ENCODE measurements around the gene FPR1. TPM values are rescaled to one million over a fixed set of nuclear protein-coding genes. Genes with fewer than 3 reads are reported as not detected.

Gene FPR1
- 2.3 and 2.4 TPM in 2 replicates for total RNA-seq (2012; rRNA removed)

- no peaks in the 10 kb centered on the region for H3K36me3 ChIP-seq (ENCODE audit: insufficient read depth, low read length)
- H3K4me2 ChIP-seq (ENCODE audit: low read length) = no peak within 1 kb of the TSS
- peaks cover 5% of the 10 kb centered on the region for H3K4me1 ChIP-seq (ENCODE audit: control insufficient read depth, insufficient read depth, low read length)
- H3K9ac ChIP-seq (ENCODE audit: low read depth, low read length) = no peak within 1 kb of the TSS
- H3K9me3 ChIP-seq (replicated peaks; ENCODE audit: low read length) = no peaks in the 10 kb centered on the region
- no peak within 1 kb of the TSS for H3K4me3 ChIP-seq (ENCODE audit: low read length)
- H3K27me3 ChIP-seq (ENCODE audit: control insufficient read depth, insufficient read depth, low read length) = no peaks in the 10 kb centered on the region
Measured at GRCh38 chr19:51751655-51752054, at the start of gene FPR1. FPR1 (minus strand) TSS chr19:51751878; CDS start chr19:51746994, 4,884 bp downstream.

GRCh38 chr19:51800473-51801244 lies 49.0 kb upstream of the FPR1 start:
- H3K9ac ChIP-seq (ENCODE audit: low read depth, low read length) = no peak overlapping the region
- H3K27me3 ChIP-seq (ENCODE audit: control insufficient read depth, insufficient read depth, low read length) = no peaks in the 10 kb centered on the region
- no peak overlapping the region for H3K4me3 ChIP-seq (ENCODE audit: low read length)
- no peaks in the 10 kb centered on the region for H3K36me3 ChIP-seq (ENCODE audit: insufficient read depth, low read length)
- peaks cover 10% of the 10 kb centered on the region for H3K4me1 ChIP-seq (ENCODE audit: control insufficient read depth, insufficient read depth, low read length)
- no peak overlapping the region for H3K4me2 ChIP-seq (ENCODE audit: low read length)
- no peaks in the 10 kb centered on the region for H3K9me3 ChIP-seq (replicated peaks; ENCODE audit: low read length)

DNA sequence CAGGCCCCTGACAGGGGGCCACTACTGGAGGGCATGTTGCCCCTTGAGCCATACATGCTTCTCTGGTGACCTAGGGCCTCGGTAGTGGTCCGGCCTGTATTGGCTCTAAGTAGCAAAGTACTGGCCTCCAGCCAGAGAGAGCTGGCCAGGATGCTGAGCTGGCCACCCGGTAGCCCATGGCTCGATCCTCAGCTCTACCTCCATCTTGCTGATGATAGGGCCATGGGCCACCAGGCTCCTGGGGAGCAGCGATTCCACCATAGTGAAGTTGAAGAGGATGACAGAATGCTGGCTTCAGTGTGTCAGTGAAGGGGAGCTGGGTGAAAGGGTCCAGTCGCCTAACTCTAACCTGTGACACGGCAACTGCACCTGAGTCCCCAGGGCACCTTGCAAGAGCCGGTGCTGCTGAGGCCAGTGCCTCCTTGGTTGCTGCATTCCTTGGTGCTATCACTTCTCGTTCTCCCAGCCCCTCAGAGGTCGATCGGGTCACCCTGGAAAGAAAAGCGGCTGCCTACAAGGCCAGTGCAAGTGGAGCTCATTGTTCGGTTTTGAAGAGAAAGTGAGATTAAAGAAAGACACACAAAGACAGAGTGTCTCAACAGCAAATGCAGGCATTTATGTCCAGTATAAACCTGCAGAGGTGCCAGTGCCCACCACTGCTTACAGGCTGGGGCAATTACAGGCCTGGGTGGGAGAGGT lies 48.2 kb upstream of the FPR1 start:
- Histone ChIP-seq H3K4me2 (ENCODE audit: low read length) (peak overlapping the region; percentile 70), H3K36me3 (ENCODE audit: insufficient read depth, low read length) (no peaks in the 10 kb centered on the region), H3K27me3 (ENCODE audit: control insufficient read depth, insufficient read depth, low read length) (no peaks in the 10 kb centered on the region), H3K4me1 (ENCODE audit: control insufficient read depth, insufficient read depth, low read length) (peaks cover 10% of the 10 kb centered on the region), H3K9ac (ENCODE audit: low read depth, low read length) (no peak overlapping the region), H3K4me3 (ENCODE audit: low read length) (no peak overlapping the region), H3K9me3 (replicated peaks; ENCODE audit: low read length) (no peaks in the 10 kb centered on the region)

DNA sequence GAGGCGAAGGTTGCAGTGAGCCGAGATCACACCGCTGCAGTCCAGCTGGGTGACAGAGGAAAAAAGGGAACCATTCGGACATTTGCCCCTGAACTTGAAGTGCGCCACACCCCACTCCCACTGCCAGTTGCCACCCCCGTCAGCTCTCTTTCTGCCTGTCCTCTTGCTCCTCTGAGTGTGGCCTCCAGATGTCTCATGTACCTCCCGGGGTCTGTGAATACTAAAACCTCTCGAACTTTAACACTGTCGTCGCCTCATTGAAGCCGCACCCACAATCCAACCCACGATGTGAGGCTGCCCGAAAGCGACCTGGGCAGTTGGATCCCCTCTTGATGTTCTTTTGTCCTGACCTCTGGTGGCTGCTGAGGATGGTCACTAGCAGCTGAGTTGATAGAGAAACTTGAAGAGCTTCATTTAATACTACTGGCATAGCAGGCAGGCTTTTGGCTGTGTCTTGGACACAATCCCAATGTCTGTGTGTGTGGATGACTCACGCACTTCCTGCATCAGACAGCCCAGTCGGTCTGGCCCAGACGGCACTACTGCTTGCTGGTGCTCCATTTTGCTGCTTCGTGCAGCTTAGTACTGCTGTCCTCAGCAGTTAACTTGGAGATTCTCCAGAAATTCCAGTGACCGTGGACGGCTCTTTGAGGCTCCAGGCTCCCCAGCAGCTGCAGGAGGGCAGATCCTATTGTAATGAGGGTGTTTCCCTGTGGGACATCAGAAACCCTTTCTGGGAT lies 47.5 kb upstream of the FPR1 start:
- Histone ChIP-seq H3K9ac (ENCODE audit: low read depth, low read length) (peak overlapping the region; percentile 23), H3K27me3 (ENCODE audit: control insufficient read depth, insufficient read depth, low read length) (no peaks in the 10 kb centered on the region), H3K36me3 (ENCODE audit: insufficient read depth, low read length) (no peaks in the 10 kb centered on the region), H3K4me1 (ENCODE audit: control insufficient read depth, insufficient read depth, low read length) (peaks cover 10% of the 10 kb centered on the region), H3K4me2 (ENCODE audit: low read length) (peak overlapping the region; percentile 70), H3K4me3 (ENCODE audit: low read length) (peak overlapping the region; percentile 25), H3K9me3 (replicated peaks; ENCODE audit: low read length) (no peaks in the 10 kb centered on the region)

DNA sequence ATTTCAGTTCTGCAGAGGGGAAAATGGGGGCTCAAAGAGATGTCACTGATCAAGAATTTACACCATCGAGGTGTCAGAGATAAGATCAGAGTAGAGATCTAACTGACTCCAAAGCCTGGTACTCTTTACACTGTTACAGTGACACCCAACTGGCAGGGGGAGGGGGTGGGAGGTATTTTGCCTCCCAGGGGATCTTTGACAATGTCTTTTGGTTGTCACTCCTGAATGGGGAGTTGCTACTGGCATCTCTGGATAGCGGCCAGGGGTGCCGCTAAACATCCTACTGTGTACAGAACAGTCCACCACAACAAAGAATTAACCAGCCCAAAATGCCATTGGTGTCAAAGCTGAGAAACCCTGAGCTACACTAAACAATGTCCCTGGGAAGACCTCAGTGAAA lies 46.4 kb upstream of the FPR1 start:
- no peak overlapping the region for H3K4me2 ChIP-seq (ENCODE audit: low read length)
- no peaks in the 10 kb centered on the region for H3K9me3 ChIP-seq (replicated peaks; ENCODE audit: low read length)
- H3K36me3 ChIP-seq (ENCODE audit: insufficient read depth, low read length) = no peaks in the 10 kb centered on the region
- H3K9ac ChIP-seq (ENCODE audit: low read depth, low read length) = no peak overlapping the region
- no peak overlapping the region for H3K4me3 ChIP-seq (ENCODE audit: low read length)
- H3K27me3 ChIP-seq (ENCODE audit: control insufficient read depth, insufficient read depth, low read length) = no peaks in the 10 kb centered on the region
- peaks cover 10% of the 10 kb centered on the region for H3K4me1 ChIP-seq (ENCODE audit: control insufficient read depth, insufficient read depth, low read length)

- Histone ChIP-seq H3K27me3 (ENCODE audit: control insufficient read depth, insufficient read depth, low read length) (no peaks in the 10 kb centered on the region), H3K4me3 (ENCODE audit: low read length) (no peak overlapping the region), H3K9me3 (replicated peaks; ENCODE audit: low read length) (no peaks in the 10 kb centered on the region), H3K4me2 (ENCODE audit: low read length) (no peak overlapping the region), H3K36me3 (ENCODE audit: insufficient read depth, low read length) (no peaks in the 10 kb centered on the region), H3K4me1 (ENCODE audit: control insufficient read depth, insufficient read depth, low read length) (peaks cover 10% of the 10 kb centered on the region), H3K9ac (ENCODE audit: low read depth, low read length) (no peak overlapping the region)
Measured at GRCh38 chr19:51797480-51797879, 45.8 kb upstream of the FPR1 start.

- no peak overlapping the region for H3K4me3 ChIP-seq (ENCODE audit: low read length)
- H3K4me1 ChIP-seq (ENCODE audit: control insufficient read depth, insufficient read depth, low read length) = peaks cover 10% of the 10 kb centered on the region
- no peaks in the 10 kb centered on the region for H3K27me3 ChIP-seq (ENCODE audit: control insufficient read depth, insufficient read depth, low read length)
- no peaks in the 10 kb centered on the region for H3K9me3 ChIP-seq (replicated peaks; ENCODE audit: low read length)
- H3K4me2 ChIP-seq (ENCODE audit: low read length) = no peak overlapping the region
- no peak overlapping the region for H3K9ac ChIP-seq (ENCODE audit: low read depth, low read length)
- H3K36me3 ChIP-seq (ENCODE audit: insufficient read depth, low read length) = no peaks in the 10 kb centered on the region
Measured at GRCh38 chr19:51796195-51796679, 44.6 kb upstream of the FPR1 start.

- Histone ChIP-seq H3K4me3 (ENCODE audit: low read length) (no peak within 1 kb of the TSS), H3K9me3 (replicated peaks; ENCODE audit: low read length) (no peaks in the 10 kb centered on the region), H3K4me2 (ENCODE audit: low read length) (no peak within 1 kb of the TSS), H3K9ac (ENCODE audit: low read depth, low read length) (no peak within 1 kb of the TSS), H3K27me3 (ENCODE audit: control insufficient read depth, insufficient read depth, low read length) (no peaks in the 10 kb centered on the region), H3K36me3 (ENCODE audit: insufficient read depth, low read length) (no peaks in the 10 kb centered on the region), H3K4me1 (ENCODE audit: control insufficient read depth, insufficient read depth, low read length) (peaks cover 10% of the 10 kb centered on the region)
Measured at GRCh38 chr19:51794885-51795490, 43.3 kb upstream of the FPR1 start, which contains the start of gene FPR3. FPR3 (plus strand) TSS chr19:51795157; CDS start chr19:51823749, 28,592 bp downstream.

DNA sequence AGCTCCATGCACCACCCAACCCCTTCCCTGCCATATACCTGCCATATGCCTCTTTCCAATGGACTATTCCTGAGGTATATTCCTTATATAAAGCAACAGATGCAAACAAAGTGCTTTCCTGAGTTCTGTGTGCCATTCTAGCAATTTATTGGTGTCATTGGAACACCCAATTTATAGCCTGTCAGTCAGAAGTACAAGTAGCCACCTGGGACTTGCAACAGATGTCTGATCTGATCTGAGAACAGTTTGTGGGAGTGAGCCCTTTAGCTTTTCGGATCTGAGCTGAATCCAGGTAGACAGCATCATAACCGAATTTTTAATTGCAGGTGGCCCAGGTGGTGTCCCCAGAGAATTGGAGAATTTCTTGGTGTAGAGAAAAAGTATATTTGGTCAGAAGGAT lies 42.3 kb upstream of the FPR1 start:
- Histone ChIP-seq H3K4me3 (ENCODE audit: low read length) (no peak overlapping the region), H3K9ac (ENCODE audit: low read depth, low read length) (no peak overlapping the region), H3K9me3 (replicated peaks; ENCODE audit: low read length) (no peaks in the 10 kb centered on the region), H3K4me2 (ENCODE audit: low read length) (no peak overlapping the region), H3K27me3 (ENCODE audit: control insufficient read depth, insufficient read depth, low read length) (no peaks in the 10 kb centered on the region), H3K36me3 (ENCODE audit: insufficient read depth, low read length) (no peaks in the 10 kb centered on the region), H3K4me1 (ENCODE audit: control insufficient read depth, insufficient read depth, low read length) (peaks cover 2% of the 10 kb centered on the region)

DNA sequence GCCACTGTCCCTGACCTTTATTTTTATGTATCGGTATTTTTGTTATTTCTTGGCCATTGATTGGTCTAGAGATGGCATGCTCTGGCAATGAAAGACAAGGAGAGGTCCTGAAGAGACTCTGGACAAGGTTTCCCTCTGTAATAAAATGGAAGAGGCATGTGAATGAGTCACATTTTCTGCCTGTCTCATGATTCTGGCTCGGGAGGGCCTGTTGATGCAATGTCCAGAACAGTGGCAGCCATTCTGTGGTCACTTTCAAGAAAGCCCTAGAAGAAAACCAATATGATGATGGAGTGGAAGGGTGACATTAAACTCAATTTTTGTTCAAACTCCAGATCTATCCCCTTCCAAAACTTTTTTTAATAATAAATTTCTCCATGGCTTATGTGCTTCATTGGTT lies 41.3 kb upstream of the FPR1 start:
- no peak overlapping the region for H3K9ac ChIP-seq (ENCODE audit: low read depth, low read length)
- H3K9me3 ChIP-seq (replicated peaks; ENCODE audit: low read length) = no peaks in the 10 kb centered on the region
- no peak overlapping the region for H3K4me3 ChIP-seq (ENCODE audit: low read length)
- no peaks in the 10 kb centered on the region for H3K4me1 ChIP-seq (ENCODE audit: control insufficient read depth, insufficient read depth, low read length)
- H3K27me3 ChIP-seq (ENCODE audit: control insufficient read depth, insufficient read depth, low read length) = no peaks in the 10 kb centered on the region
- H3K36me3 ChIP-seq (ENCODE audit: insufficient read depth, low read length) = no peaks in the 10 kb centered on the region
- H3K4me2 ChIP-seq (ENCODE audit: low read length) = no peak overlapping the region

All from skeletal muscle satellite cell (primary cell).